GM18868 (cell line): ENCODE data around the gene TSPO2.
"Not testable (repeated sequence)": the region's sequence is repeated elsewhere in the genome, so short reads cannot be mapped to it uniquely, and the experiment has no call there.

ENCODE experiments used
- ATAC-seq: cut with Tn5 transposase; IDR thresholded peaks from one replicate; pipeline ENCODE4 v1.9.1; 2021; ENCODE audit warnings: mild to moderate bottlenecking, moderate library complexity; ENCODE audit not compliant: unreplicated experiment

The TSPO2 gene, protein sequence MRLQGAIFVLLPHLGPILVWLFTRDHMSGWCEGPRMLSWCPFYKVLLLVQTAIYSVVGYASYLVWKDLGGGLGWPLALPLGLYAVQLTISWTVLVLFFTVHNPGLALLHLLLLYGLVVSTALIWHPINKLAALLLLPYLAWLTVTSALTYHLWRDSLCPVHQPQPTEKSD

DNA sequence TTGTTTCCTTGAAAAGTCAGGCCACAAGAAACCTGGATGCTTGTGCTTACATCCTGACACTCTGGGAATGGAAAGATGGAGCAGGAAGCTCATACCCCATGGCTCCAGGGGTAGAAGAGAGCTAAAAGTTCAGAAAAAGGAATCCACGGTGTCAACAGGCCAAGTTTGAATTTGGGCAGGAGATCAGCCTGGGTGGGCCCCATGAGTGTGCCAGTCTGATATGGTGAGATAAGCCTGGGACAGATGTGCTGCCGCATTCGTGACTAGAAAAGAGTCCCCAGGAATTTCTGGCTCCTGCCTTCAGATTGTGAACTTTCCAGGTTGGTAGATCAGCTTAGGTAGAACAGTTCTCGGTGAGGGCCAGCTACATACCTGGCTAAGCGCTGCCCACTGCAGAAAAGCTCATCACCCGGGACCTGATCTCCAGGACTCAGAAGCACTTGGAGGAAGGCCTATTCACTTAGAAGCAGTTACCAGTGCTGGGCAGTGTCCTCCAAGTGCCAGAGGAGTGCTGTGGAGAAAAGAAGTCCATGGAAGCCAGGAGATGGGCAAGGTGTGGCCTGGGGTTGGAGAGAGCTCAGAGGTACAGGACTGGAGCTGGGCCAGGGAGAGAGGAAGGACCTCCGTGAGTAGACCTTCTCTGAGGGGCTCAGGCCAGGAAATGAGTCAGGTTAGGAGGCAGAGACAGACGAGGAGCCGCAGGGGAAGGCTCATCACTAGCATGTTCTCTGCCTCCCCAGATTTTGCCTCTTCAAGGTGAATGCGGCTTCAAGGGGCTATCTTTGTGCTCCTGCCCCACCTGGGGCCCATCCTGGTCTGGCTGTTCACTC lies at the start of gene TSPO2:
TSPO2 (plus strand) TSS at position 242 of the 830 bp plus-strand sequence; CDS start at position 761, 519 bp downstream.
- ATAC-seq, result no peak

DNA sequence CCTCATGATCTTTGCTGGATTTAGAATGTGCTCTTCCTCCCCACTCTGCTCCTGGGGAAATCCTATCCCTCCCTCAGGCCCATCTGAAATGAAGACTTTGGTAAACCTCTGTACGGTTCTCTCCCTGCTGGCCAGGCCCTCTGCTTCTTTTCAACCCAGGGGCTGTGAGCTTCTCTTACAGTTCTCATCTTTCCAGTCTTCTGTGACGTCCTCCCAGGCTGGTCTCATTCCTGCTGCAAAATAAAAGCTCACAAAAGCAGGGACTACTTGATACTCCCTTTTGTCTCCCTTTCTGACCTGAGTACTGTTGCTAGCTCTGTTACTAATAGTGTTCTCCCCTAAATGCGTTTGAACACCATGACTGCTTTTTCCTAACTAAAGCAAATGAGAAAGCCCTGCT lies 49.5 kb upstream of the TSPO2 start:
- no peak for ATAC-seq

DNA sequence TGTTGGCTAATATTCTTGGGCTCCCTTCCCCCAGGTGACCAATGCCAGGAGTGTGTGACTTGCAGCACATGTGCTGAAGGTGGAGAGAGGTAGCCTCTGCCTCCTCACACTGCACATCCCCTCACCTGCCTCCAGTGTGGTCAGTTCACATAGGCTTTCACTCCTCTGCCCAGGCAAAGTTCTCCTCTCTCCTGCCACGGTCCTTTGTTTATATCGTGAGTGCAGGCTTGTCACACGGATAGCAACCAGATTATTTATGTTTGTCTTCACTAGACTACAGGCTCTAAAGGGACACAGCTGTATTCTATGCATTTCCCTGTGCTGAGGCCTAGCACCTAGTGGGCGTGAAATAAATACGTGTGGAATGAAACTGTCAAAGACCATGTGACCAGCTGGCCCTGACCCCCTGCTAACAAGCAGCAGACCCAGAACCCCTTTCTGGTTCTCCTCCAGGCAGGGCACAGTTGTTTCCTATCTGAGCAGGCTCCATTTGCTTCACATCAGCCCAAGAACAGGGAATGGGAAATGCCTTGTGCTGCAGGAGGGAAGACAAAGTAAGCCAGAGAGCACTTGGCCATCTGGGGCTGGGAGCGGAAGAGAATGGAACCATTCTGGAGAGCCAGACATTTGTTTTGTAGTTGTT lies 45.6 kb upstream of the TSPO2 start:
- ATAC-seq, result no peak

DNA sequence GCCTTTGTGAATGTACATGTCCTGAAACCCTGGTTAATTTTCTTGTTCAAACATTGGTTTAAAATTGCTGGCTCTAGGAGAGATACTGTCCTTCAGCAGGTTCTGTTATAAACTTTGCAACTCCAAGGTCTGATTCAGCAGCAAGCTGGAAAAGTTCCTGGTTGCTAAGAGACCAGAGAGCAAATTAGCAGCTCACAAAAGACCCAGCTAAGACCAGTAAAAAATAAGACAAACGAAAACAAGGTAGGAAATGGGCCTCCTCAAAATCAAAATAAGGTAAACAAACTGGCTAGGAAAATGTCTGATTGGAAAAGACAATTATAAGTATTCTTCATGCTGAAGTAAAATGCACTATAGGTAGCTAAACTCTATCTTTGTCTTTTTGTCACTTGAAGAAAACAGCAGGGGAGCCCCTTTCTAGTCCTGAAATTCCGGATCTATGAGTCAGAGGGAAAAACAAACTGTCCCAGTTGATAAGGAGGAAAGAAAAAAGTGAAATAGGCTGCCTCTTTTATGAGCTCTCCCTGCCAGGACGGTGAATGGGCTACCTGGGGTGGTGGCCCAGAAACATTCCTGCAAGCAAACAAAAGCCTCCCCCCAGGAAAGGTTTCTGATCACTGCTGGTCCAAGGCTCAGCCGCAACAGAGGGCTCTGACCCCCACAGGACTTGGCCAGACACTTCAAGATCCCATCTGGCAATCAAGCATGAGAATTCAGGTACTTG lies 44.9 kb upstream of the TSPO2 start:
- no peak for ATAC-seq

DNA sequence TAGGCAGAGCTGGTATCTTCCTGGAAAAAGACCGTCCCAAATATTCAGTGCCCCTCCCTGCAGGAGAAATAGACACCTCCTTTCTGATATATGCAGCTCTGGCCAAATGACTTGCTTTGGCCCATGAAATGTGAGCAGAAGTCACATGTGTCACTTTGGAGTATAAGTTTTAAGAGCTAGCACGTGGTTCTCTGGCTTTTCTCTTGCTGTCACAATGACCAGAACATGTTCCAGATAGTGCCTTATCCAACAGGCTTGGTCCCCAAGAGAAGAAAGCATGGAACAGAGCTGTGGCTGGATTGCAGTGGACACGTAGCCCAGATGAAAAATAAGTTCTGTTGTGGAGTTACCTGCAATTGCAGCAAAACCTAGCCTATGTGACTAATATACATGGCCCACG lies 43.6 kb upstream of the TSPO2 start:
- no peak for ATAC-seq

DNA sequence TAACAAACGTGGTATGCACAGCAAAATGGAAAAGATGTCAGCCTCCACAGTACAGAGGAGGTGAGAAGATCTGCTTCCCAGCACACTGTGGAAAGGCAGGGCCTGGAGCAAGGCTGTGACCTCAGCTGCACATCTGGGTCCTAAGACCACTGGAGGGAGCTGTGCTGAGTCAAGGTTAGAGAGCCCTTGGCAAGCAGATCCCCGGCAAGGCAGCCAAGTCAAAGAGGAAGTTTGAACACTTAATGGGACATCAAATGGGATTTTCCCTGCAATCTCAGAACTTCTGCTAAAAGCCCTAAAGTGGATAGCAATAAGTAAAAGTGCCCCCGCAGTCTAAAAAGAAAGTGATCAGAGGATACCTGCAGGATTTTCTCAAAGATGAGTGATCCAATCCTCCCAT lies 42.7 kb upstream of the TSPO2 start:
- ATAC-seq, result no peak

DNA sequence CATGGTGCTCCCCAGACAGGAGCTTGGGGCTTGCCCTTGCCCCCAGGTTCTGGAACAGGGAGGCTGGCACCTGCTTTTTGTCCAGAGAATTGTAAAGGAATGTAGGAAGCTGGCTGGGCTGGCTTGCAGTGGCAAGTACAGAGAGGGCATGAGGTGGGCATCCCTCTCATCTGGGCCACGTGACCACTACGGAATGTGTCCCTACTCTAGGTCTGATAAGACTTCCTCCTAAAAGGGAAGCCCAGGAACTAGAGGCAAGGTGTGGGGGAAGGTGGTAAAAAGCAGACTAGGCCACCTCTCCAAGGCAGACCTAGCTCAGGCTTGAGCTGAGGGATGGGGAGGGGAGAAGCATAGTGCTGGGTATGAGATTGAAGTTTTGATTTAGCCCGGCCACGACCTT lies 42.0 kb upstream of the TSPO2 start:
- no peak for ATAC-seq

DNA sequence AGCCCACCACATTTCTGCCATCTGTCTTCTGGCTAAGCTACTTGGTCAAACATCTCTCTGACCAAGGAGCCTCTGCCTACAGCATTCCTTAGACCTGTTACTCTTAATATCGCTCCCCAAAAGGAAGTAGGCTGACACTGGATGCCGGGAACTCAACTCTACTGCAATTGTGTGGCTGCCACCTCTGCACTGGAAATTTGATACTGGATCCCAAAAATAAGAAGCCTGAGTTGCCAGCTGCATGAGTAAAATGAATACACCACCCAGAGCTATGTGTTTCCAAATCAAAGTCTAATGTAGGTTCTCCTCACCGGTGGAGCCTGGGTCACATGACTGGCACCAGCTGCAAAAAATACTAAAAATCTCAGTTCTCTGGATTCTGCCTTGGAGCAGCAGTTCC lies 40.1 kb upstream of the TSPO2 start:
- ATAC-seq, result no peak

DNA sequence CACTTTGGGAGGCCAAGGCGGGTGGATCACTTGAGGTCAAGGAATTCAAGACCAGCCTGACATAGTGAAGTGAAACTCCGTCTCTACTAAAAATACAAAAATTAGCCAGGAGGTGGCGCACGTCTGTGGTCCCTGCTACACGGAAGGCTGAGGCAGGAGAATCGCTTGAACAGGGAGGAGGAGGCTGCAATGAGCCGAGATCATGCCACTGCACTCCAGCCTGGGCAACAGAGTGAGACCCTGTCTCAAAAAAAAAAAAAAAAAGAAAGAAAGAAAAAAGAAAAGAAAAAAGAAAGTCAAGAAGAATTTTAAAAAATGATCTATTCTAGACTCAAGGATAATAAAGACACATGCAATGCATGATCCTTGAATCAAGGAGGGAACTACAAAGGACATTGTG lies 36.0 kb upstream of the TSPO2 start:
- ATAC-seq, result not testable (repeated sequence)

DNA sequence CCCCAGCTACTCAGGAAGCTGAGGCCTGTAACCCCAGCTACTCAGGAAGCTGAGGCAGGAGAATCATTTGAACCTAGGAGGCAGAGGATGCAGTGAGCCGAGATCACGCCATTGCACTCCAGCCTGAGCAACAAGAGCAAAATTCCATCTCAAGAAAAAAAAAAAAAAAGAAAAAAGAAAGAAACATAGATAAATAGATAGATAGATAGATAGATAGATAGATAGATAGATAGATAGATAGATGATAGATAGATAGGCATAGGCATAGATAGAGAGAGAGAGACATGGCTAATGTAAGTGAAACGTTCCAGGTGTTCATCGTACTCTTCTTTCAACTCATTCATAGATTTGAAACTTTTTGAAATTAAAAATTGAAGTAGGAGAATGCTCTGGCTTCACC lies 35.3 kb upstream of the TSPO2 start:
- ATAC-seq, result not testable (repeated sequence)

DNA sequence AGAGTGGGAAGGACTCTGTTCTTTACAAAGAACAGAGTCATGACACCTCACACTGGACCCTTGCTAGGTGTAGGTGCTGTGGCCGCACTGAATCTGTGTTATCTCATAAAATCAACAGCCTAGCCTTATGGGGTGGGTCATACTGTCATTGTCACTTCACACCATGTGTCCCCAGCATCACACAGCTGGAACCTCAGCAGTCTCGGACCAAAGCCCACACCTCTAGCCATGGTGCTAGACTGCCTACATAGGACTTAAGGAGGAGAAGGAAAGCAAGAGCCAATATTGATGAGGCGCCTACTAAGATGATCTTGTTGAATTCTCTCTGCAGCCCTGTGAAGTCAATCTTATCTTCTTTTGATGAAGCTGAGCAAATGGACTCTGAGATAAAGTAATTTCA lies 34.3 kb upstream of the TSPO2 start:
- ATAC-seq, result no peak

DNA sequence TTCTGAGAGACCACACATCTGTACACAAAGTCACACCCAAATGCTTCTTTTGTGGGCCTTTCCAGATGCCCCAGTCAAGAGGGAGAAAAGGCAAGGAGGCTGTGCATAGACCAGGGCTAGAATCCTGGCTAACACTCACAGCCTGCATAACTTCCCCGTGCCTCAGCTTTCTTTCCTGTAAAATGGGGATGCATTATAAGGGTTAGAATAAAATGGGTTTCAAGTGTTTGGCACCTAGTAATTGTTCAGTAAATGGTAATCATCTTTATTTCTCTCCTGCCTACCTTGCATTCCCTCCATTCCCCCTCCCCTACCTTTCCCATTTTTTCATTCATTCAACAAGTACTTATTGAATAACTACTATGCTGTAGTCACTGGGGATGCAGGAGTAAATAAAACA lies 32.6 kb upstream of the TSPO2 start:
- no peak for ATAC-seq

DNA sequence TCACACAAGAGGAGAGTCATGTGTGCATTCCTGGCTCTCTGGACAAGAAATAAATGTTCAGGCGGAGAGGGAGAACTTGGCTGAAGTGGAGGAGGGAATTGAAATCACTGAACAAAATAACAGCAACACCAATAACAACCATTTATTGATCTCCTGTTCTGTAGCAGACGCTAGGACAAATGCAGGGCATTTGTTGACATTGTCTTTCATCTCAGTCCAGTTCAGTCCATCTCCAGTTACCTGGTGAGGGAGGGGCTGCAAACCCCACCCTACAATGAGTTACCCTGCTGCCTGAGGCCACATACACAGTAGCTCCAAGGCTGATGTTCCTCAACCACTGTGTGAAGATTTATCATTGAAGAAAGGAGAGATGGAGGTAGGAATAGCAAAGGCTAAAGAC lies 30.6 kb upstream of the TSPO2 start:
- ATAC-seq, result no peak

DNA sequence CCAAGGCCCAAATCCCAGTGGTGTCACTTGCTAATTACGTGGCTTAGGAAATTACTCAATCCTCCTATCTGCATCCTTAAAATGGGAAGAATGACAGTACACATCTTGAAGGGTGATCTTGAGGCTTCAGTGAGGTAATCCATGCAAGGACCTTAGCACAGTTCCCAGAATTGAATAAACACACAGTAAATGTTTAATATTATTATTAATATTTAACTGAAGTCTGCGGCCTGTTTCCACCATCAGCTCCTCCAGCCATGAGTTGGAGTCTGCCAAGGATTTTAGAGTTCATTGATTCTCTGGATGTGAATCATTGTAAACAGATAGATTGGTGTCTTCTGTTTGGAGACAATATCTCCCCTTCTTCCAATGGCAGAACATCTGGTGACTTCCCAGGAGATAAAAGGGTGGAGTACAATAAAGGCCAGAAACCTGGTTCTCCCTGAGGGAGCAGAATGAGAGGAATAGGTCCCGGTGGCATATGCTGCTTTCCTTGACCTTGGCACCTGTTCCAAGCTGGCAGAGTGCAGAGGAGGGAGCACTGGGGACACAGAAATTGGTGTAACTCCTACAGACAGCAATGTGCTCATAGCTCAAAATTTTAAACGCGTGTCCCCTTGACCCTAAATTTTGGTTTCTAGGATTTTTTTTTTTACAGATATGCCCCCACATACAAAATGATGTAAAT lies 28.7 kb upstream of the TSPO2 start:
- no peak for ATAC-seq

DNA sequence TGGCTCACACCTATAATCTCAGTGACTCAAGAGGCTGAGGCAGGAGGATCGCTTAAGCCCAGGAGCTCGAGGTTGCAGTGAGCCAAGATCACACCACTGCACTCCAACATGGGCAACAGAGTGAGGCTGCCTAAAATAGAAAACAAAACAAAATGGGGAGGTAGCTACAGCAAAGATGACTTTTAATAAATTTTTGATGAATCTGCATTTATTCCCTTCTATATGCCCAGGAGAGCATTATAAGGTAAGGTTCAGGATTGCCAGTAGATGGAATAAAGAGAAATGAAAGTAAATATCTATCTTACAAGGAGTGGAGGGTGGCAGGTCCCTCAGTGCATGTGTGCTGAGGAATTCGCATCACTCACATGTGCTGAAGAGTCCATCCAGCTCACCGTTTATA lies 27.5 kb upstream of the TSPO2 start:
- ATAC-seq, result no peak

DNA sequence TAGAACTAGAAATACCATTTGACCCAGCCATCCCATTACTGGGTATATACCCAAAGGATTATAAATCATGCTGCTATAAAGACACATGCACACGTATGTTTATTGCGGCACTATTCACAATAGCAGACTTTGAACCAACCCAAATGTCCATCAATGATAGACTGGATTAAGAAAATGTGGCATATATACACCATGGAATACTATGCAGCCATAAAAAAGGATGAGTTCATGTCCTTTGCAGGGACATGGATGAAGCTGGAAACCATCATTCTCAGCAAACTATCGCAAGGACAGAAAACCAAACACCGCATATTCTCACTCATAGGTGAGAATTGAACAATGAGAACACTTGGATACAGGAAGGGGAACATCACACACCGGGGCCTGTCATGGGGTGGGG lies 26.4 kb upstream of the TSPO2 start:
- not testable (repeated sequence) for ATAC-seq

DNA sequence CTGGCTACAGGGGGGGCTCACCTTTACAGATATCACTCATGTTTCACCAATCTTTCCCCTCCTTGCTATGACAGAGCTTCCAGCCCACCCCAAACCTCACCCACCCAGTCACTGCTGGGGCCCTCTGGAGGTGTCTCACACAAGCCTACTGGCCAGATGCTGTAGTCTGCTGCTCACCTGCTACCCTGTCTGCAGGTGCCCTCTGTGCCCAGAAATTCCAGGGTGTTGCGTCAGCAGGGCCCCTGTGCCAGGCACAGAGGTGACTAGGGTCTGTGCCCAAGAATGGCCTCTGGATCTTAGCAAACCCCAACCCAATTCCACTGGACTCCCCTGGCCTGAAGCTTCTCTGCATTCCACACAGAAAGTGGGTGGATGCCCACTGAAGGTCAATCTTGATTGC lies 24.6 kb upstream of the TSPO2 start:
- no peak for ATAC-seq

DNA sequence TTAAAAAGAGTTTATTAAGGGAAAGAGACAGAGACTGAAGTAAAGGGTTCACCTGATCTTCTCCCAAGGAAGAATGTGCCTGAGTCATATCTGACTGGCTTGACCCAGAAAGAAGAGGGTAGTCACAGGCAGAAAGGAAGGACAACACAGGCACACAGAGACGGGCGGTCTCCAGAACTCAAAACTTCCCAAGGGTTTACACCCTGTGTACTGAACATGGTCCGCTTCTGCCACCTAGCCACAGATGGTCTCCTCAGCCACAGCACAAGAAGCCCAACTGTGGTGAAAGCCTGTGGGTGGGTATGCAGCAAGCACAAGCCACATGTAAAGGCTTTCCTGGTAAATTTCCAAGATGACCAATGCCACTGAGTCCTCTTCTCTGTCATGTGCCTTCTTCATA lies 20.4 kb upstream of the TSPO2 start:
- no peak for ATAC-seq

DNA sequence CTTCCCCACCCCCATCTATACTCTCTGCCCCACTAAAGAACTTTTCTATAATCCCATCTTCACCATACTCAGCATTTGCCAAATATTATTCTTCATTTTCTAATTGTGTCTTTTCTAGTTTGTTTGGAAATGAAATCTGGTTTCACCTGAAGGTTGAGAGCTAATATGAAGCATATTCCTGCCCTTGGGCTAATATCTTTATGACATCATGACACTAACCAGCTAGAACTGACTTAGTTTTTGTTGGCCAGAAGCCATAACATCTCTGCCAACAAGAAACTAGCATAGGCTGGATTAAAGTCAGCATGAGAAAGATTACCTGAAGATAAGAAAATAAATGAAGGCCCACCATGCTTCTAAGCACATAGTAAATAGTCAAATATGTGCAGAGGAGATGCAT lies 20.0 kb upstream of the TSPO2 start:
- no peak for ATAC-seq

DNA sequence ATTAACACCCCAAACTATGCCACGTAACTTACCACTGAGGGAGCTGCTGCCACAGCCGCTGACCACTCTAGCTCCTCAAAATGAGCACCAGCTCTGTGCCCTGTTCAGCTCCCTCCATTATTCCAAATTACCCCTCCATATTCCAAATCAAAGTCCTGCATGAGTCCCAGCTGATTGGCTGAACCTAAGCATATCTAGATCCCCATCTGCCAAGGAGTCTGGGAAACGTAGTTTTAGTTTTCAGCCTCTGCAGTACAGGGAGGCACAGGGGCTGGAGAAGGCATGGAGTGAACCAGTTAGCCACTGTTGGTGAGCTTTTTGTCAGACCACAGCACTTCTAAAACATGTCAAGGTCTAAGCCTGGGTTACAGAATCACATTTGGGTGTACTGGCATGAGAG lies 19.2 kb upstream of the TSPO2 start:
- no peak for ATAC-seq

DNA sequence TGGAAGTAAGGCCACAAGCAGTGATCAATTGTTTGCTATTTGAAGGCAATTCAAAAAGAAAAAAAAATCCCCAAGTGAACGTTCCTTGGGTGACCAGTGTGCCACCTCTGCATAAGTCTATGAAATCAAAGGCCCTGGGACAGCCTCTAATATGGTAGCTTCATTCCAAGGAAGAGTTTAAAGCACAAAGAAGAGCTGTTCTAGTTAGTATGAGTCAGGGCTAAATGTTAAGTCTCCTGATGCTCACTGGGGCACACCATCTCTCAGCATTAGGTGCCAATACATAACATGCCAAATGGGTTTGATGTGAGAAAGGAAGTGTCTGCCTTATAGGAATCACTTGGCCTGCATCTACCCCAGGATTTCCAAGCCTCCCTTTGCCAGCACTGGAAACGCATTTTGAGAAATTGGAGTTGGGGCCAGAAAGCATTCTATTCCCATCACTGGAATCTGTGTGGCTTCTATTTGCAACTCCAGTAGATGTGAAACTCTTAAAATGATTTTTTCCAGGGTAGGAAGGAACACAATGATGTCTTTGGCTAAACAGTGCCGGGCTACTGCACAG lies 16.2 kb upstream of the TSPO2 start:
- ATAC-seq, result no peak
